Measurements from ENCODE around the gene UCHL1.

GRCh38 chr4:41264212-41264611 lies 7.5 kb downstream of the UCHL1 start:
- TF ChIP-seq CTCF (IDR thresholded peaks at IDR 0.05; ENCODE audit: insufficient read depth, low read length) = no peak
- TF ChIP-seq POLR2AphosphoS5 (IDR thresholded peaks at IDR 0.05; ENCODE audit: low read depth) = no peak

Measured in HL-60 (cell line).